Measurements from ENCODE around the gene HNRNPCL1.
"Not testable (repeated sequence)": the region's sequence is repeated elsewhere in the genome, so short reads cannot be mapped to it uniquely, and the experiment has no call there.

HNRNPCL1 gene

DNA sequence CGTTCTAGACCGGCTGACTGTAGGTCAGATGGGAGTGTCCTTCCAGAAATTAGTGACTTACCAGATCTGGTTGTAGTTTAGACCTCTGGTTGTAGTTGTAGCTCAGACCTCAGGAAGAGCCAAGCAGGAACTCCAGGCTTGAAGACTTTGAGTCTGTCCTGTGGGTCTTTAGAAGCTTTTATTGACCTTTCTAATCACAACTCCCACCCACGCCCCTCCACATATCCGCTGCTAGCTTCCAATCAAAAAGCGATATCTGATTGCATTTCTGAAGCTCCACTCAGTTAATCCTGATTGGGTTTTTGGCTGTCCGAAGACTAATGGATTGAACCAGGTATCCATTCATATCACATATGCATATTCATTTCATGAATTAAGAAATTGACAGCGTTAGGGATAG is at the start of gene HNRNPCL1:
TSS of gene HNRNPCL1 (minus strand) at position 101 of the 400 bp plus-strand sequence. CDS start 431 bp downstream, outside the sequence.
- DNase-seq (ENCODE audit: low spot score) = not testable (repeated sequence)

DNA sequence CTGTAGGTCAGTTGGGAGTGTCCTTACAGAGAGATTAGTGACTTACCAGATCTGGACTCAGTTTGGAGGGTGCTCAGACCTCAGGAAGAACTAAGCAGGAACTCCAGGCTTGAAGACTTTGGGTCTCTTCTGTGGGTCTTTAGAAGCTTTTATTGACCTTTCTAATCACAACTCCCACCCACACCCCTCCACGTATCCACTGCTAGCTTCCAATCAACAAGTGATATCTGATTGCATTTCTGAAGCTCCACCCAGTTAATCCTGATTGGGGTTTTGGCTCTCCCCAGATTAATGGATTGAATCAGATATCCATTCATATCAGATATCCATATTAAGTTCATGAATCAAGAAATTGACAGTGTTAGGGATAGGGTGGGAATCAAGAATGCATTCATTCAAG is 49.6 kb upstream of the HNRNPCL1 start, which contains the start of gene PRAMEF10:
TSS of gene PRAMEF10 (minus strand) at position 101 of the 400 bp plus-strand sequence. CDS start 2,423 bp downstream, outside the sequence.
- not testable (repeated sequence) for DNase-seq (ENCODE audit: low spot score)

- DNase-seq (ENCODE audit: low spot score) = not testable (repeated sequence)
Measured at GRCh38 chr1:12886101-12886500, 37.6 kb upstream of the HNRNPCL1 start, which contains the start of gene PRAMEF4. Gene PRAMEF4, minus strand, starts transcription at chr1:12886201. Its CDS starts 2,807 bp downstream, at chr1:12883394.

DNA sequence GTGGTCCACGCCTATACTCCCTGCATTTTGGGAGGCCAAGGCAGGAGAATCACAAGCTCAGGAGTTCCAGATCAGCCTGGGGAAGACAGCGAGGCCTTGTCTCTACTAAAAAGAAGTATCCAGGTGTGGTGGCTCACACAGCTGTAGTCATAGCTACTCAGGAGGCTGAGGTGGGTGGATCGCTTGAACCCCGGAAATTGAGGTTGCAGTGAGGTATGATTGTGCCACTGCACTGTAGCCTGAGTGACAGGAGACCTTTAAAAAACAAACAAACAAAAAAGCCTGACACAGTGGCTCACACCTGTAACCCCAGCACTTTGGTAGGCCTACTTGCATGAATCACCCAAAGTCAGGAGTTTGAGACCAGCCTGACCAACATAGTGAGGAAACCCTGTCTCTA is 29.9 kb upstream of the HNRNPCL1 start:
- not testable (repeated sequence) for DNase-seq (ENCODE audit: low spot score)

DNA sequence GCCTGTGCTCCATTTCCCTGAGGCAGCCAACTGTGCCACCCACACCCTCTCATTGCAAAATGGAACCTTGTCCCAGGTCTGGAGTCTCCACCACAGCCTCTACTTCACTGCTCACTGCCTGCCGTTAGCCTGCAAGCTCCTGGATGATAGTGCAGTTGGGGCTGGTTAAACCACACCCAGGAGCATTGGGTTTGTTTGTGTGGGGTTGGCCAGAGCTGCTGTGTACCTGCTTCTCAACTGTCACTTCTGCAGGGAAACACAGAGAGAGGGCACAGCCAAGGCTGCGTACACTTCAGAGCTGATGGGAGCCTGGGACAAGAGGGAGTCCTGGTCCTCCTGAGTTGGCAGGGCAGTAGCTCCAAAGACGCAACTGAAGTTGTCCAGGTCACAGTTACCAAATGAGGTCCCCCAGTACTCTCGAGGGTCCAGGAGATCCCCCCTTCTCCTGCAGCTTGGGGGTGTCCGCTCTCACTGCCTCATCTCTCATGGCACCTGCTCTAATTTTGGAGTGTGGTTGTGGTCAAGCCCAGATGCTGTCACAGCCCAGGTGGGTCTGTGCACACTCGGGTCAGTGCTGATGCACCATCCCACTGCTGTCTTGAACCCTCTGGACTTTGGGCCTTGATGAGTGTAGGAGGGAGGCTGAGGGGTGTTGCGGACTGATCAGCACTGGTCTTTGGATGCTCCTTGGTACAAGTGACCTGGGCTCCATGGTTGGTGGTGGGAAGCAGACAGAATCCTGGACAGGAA is 14.8 kb upstream of the HNRNPCL1 start:
- DNase-seq (ENCODE audit: low spot score) = not testable (repeated sequence)

GRCh38 chr1:12856786-12857185 is 8.3 kb upstream of the HNRNPCL1 start, which contains the start of gene PRAMEF2:
Gene PRAMEF2, plus strand, starts transcription at chr1:12857086. Its CDS starts 1,924 bp downstream, at chr1:12859010.
- not testable (repeated sequence) for DNase-seq (ENCODE audit: low spot score)

DNA sequence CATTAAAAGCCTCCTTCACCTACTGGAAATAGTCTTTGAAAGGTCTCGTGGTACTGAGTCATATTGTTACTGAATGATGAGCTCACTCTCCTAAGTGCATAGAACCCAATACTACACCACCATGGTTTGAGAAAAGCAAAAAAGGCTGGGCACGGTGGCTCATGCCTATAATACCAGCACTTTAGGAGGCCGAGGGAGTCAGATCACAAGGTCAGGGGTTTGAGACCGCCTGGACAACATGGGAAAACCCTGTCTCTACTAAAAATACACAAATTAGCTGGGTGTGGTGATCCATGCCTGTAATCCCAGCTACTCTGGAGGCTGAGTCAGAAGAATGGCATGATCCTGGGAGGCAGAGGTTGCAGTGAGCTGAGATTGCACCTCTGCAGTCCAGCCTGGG is 3.3 kb upstream of the HNRNPCL1 start:
- DNase-seq (ENCODE audit: low spot score) = no peak

DNA sequence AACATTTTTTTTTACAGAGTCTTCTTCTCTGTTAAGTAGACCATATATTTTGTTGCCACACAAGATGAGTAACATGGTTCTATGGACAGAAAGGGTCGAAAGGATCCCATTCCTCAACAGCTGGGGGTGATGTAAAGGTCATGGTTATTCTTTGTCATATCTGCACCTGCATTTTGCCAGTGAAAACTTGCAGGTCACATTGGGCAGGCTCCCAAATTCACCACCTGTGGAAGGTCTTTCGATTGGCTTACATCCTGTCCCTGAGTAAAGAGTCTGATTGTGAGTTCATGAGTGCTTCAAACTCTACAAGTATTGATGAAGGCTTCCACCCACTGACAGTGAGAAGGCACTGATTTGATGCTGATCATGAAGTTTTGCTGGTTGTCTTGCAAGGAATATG is 15.3 kb downstream of the HNRNPCL1 start:
- not testable (repeated sequence) for DNase-seq (ENCODE audit: low spot score)

GRCh38 chr1:12831310-12831709 is 17.2 kb downstream of the HNRNPCL1 start, which contains the start of gene PRAMEF11:
Gene PRAMEF11, minus strand, starts transcription at chr1:12831410. Its CDS starts 2,621 bp downstream, at chr1:12828789.
- DNase-seq (ENCODE audit: low spot score) = not testable (repeated sequence)

- DNase-seq (ENCODE audit: low spot score) = not testable (repeated sequence)
Measured at GRCh38 chr1:12819061-12819460, 29.5 kb downstream of the HNRNPCL1 start.

- no peak for DNase-seq (ENCODE audit: low spot score)
Measured at GRCh38 chr1:12811409-12811784, 37.1 kb downstream of the HNRNPCL1 start.

- DNase-seq (ENCODE audit: low spot score) = no peak
Measured at GRCh38 chr1:12810691-12811408, 37.7 kb downstream of the HNRNPCL1 start.

DNA sequence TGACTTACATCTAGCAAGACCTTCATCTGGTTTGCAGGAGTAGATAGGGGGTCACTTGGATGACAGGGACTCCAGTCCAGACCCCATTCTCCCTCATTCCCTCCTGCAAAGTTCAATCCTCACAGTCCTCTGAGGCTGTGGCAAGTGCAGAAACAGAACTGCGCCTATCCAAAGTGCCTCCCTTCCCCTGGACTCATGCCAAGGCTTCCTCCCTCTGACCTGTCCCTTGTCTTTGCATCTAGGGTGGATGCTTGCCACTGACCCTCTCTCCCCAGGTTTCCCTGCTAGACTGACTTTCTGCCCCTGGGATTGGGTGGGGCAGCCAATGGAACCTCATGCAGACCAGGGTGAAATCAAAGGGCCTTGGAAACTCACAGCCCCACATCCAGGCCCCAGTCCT is 38.6 kb downstream of the HNRNPCL1 start:
- no peak for DNase-seq (ENCODE audit: low spot score)

GRCh38 chr1:12799730-12800129 is 48.8 kb downstream of the HNRNPCL1 start:
- no peak for DNase-seq (ENCODE audit: low spot score)

- no peak for DNase-seq (ENCODE audit: low spot score)
Measured at GRCh38 chr1:12798911-12799310, 49.6 kb downstream of the HNRNPCL1 start.

All from iPS-NIHi11 (cell line).